GM12891 (cell line): ENCODE data around the gene NBEA.

Source experiments
- PAX5 ChIP-seq: IDR thresholded peaks from 2 replicates; pipeline ENCODE4 v1.6.1; 2011; ENCODE audit warnings: low read length, moderate library complexity, mild to moderate bottlenecking; ENCODE audit not compliant: insufficient read depth, severe bottlenecking
- POLR2A ChIP-seq: IDR thresholded peaks from 2 replicates; pipeline ENCODE4 v1.6.1; 2011; ENCODE audit warnings: low read depth, low read length, control low read depth
- POLR2AphosphoS5 ChIP-seq: IDR thresholded peaks from 2 replicates; pipeline ENCODE4 v1.6.1; 2011; ENCODE audit warnings: low read depth, low read length, control low read depth
- POU2F2 ChIP-seq: IDR thresholded peaks from 2 replicates; pipeline ENCODE4 v1.6.1; 2011; ENCODE audit warnings: low read depth, mild to moderate bottlenecking, control low read depth, low read length, moderate library complexity
- SPI1 ChIP-seq: IDR thresholded peaks from 2 replicates; pipeline ENCODE4 v1.6.1; 2011; ENCODE audit warnings: low read depth, low read length, control low read depth
- TAF1 ChIP-seq: IDR thresholded peaks from 2 replicates; pipeline ENCODE4 v1.6.1; 2011; ENCODE audit warnings: low read depth, low read length, control low read depth

DNA sequence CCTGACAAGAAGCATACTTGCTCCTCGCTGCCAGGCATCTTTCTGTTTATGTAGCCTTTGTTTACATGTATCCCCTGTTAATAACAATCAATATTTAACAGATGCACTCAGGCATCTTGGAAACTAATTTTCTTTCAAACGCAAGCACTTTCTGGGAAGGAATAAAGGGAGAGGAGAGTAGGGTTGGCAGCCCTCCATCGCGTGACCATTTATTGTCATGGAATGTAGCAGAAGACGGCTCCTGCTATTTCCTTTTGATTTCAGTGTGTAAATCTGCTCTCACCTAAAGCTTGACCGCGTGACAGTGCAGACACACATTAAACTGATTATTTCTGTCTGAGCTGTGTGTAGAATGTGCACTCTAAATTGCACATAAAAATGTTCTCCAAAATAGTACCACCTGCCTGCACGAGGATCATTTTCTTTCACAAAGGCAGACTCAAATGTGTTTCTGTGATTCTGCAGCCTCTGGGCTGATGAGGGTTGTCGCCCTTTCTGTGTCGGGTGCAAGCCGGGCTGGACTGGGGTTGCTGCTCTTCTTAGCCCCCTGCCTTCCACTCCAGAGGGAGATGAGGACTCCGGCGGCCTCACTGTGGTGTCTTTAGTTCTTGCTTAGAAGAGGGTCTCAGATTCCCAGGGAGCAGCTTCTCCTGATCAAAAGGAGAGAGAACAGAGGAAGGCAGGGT is 757.9 kb downstream of the NBEA start:
- TF ChIP-seq POLR2A (no peak), POLR2AphosphoS5 (no peak), TAF1 (no peak), POU2F2 (no peak), PAX5 (no peak), SPI1 (no peak)
